ENCODE results near the gene TAB2.

Gene TAB2

DNA sequence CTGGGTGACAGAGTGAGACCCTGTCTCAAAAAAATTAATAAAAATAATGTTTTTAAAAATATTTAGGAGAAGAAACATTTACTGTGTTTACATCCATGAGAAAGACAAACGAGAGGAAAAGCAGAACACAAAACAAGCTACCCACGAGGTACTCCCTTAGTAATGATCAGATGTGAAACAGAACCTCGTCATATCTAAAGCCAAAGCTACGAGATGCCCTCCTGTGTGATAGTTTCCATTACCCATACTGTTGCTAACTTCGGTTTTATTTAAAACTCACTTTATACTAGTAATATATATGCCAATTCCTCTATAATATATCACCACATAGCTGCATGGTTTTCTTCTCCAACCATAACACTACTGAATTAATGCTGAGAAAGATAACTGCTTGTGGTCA lies 103.6 kb downstream of the TAB2 start:
- no peak for TF ChIP-seq SIN3A (IDR thresholded peaks at IDR 0.05; ENCODE audit: borderline replicate concordance, insufficient read depth, low read length)
- no peak for TF ChIP-seq POLR2AphosphoS5 (IDR thresholded peaks at IDR 0.05; ENCODE audit: low read depth, low read length)
- TF ChIP-seq TAF1 (IDR thresholded peaks at IDR 0.05; ENCODE audit: borderline replicate concordance, insufficient read depth, low read length): no peak
- TF ChIP-seq REST (IDR thresholded peaks at IDR 0.05; ENCODE audit: insufficient read depth in 1 of 2, low read depth in 2 of 2, low read length in 2 of 2): no peak
- TF ChIP-seq FOXP2 (optimal IDR thresholded peaks at IDR 0.05; ENCODE audit: borderline replicate concordance, extremely low read depth, extremely low read length, insufficient read depth): no peak

DNA sequence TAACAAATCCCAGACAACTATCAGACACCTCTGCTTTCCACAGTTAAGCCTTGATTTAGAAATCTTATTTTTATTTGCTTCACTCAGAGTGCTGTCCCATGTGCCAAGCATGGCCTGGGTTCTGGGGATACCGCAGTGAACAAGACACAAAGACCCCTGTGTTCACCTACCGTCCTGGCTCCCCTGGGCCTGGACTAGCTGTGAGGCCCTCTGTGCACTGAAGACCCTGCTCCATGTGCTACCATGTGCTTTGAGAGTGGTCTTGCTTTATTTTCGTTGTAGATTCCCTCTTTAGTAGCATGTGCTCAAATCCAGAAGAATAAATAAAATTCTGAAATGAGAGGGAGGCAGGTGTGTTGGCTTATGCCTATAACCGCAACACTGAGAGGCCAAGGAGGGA lies 105.1 kb downstream of the TAB2 start:
- TF ChIP-seq POLR2AphosphoS5 (IDR thresholded peaks at IDR 0.05; ENCODE audit: low read depth, low read length) (no peak), SIN3A (IDR thresholded peaks at IDR 0.05; ENCODE audit: borderline replicate concordance, insufficient read depth, low read length) (no peak), REST (IDR thresholded peaks at IDR 0.05; ENCODE audit: insufficient read depth in 1 of 2, low read depth in 2 of 2, low read length in 2 of 2) (no peak), TAF1 (IDR thresholded peaks at IDR 0.05; ENCODE audit: borderline replicate concordance, insufficient read depth, low read length) (no peak), FOXP2 (optimal IDR thresholded peaks at IDR 0.05; ENCODE audit: borderline replicate concordance, extremely low read depth, extremely low read length, insufficient read depth) (no peak)

DNA sequence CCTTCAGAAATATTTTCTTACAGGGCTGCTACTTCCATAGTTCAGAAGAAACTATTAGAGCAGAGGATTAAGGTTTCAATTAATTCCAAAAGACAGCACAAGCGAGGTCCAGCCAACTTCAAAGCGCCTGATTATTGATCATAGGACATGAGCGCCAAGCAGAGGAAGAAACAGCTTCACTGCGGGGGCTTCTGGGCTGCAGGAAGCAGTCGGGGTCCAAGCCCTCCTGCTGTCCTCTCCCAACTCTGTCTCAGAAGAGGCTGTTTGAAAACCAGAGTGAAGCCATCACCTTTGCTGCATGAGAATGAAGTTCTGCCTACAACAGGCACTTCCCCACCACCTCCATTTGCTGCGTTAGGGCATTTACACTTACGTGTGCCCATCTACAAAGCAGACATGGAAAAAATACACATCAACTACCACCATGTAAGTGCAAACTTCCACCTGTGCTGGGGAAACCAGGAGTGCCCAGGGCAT lies 106.5 kb downstream of the TAB2 start:
- TF ChIP-seq TAF1 (IDR thresholded peaks at IDR 0.05; ENCODE audit: borderline replicate concordance, insufficient read depth, low read length) (no peak), SIN3A (IDR thresholded peaks at IDR 0.05; ENCODE audit: borderline replicate concordance, insufficient read depth, low read length) (no peak), FOXP2 (optimal IDR thresholded peaks at IDR 0.05; ENCODE audit: borderline replicate concordance, extremely low read depth, extremely low read length, insufficient read depth) (no peak), REST (IDR thresholded peaks at IDR 0.05; ENCODE audit: insufficient read depth in 1 of 2, low read depth in 2 of 2, low read length in 2 of 2) (no peak), POLR2AphosphoS5 (IDR thresholded peaks at IDR 0.05; ENCODE audit: low read depth, low read length) (no peak)

DNA sequence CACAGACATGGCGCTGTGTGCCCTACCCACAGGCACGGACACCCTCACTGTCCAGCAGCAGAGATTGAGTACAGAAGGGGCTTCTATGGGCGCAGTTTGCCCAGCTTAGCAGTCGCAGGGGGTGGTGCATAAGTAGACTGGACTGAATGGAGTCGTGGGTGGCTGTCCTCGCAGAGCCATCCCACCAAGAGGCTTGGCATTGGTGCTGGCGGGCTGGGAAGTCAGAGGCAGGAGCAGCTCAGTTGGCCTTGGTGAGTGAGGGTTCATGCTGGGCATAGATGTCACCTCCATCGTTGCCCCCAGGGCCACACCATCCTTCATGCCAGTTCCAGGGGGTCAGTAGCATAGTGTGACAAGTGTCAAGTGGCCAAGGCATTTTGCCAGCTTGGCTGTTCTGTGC lies 107.7 kb downstream of the TAB2 start:
- TF ChIP-seq FOXP2 (optimal IDR thresholded peaks at IDR 0.05; ENCODE audit: borderline replicate concordance, extremely low read depth, extremely low read length, insufficient read depth) (no peak), SIN3A (IDR thresholded peaks at IDR 0.05; ENCODE audit: borderline replicate concordance, insufficient read depth, low read length) (no peak), POLR2AphosphoS5 (IDR thresholded peaks at IDR 0.05; ENCODE audit: low read depth, low read length) (no peak), REST (IDR thresholded peaks at IDR 0.05; ENCODE audit: insufficient read depth in 1 of 2, low read depth in 2 of 2, low read length in 2 of 2) (no peak), TAF1 (IDR thresholded peaks at IDR 0.05; ENCODE audit: borderline replicate concordance, insufficient read depth, low read length) (no peak)

- TF ChIP-seq SIN3A (IDR thresholded peaks at IDR 0.05; ENCODE audit: borderline replicate concordance, insufficient read depth, low read length): no peak
- no peak for TF ChIP-seq POLR2AphosphoS5 (IDR thresholded peaks at IDR 0.05; ENCODE audit: low read depth, low read length)
- TF ChIP-seq TAF1 (IDR thresholded peaks at IDR 0.05; ENCODE audit: borderline replicate concordance, insufficient read depth, low read length): no peak
- no peak for TF ChIP-seq FOXP2 (optimal IDR thresholded peaks at IDR 0.05; ENCODE audit: borderline replicate concordance, extremely low read depth, extremely low read length, insufficient read depth)
- no peak for TF ChIP-seq REST (IDR thresholded peaks at IDR 0.05; ENCODE audit: insufficient read depth in 1 of 2, low read depth in 2 of 2, low read length in 2 of 2)
Measured at GRCh38 chr6:149425754-149426153, 108.2 kb downstream of the TAB2 start.
